GM18520 (cell line): ENCODE results near the gene NUBPL.
A peak's percentile ranks its signal among the peaks of the same experiment; 100 is the strongest.

ENCODE experiments used
- ATAC-seq: cut with Tn5 transposase; IDR thresholded peaks from one replicate; pipeline ENCODE4 v1.9.1; 2021; ENCODE audit not compliant: unreplicated experiment

NUBPL gene

GRCh38 chr14:31561155-31561846 lies at the start of gene NUBPL:
Gene NUBPL, plus strand, starts transcription at chr14:31561404. Its CDS starts 36 bp downstream, at chr14:31561440.
- peak; percentile 94 for ATAC-seq

GRCh38 chr14:31527087-31527486 lies 34.1 kb upstream of the NUBPL start:
- ATAC-seq, result no peak

- no peak for ATAC-seq
Measured at GRCh38 chr14:31527546-31527945, 33.7 kb upstream of the NUBPL start.

GRCh38 chr14:31529053-31529452 lies 32.2 kb upstream of the NUBPL start:
- no peak for ATAC-seq

GRCh38 chr14:31530136-31530535 lies 31.1 kb upstream of the NUBPL start:
- no peak for ATAC-seq

GRCh38 chr14:31536201-31536960 lies 24.8 kb upstream of the NUBPL start:
- no peak for ATAC-seq

GRCh38 chr14:31541702-31542101 lies 19.5 kb upstream of the NUBPL start:
- no peak for ATAC-seq

- no peak for ATAC-seq
Measured at GRCh38 chr14:31543969-31544799, 17.0 kb upstream of the NUBPL start.

GRCh38 chr14:31544816-31545215 lies 16.4 kb upstream of the NUBPL start:
- ATAC-seq, result no peak

GRCh38 chr14:31545328-31545727 lies 15.9 kb upstream of the NUBPL start:
- ATAC-seq, result no peak

GRCh38 chr14:31549817-31550216 lies 11.4 kb upstream of the NUBPL start:
- ATAC-seq, result no peak

GRCh38 chr14:31550589-31550988 lies 10.6 kb upstream of the NUBPL start:
- no peak for ATAC-seq

GRCh38 chr14:31556191-31556590 lies 5.0 kb upstream of the NUBPL start:
- no peak for ATAC-seq

GRCh38 chr14:31559939-31560338 lies 1.3 kb upstream of the NUBPL start:
- no peak for ATAC-seq

GRCh38 chr14:31560759-31561154 lies 447 bp upstream of the NUBPL start:
- ATAC-seq, result no peak

GRCh38 chr14:31564194-31564593 lies 3.0 kb downstream of the NUBPL start:
- no peak for ATAC-seq

- ATAC-seq, result no peak
Measured at GRCh38 chr14:31566456-31566855, 5.3 kb downstream of the NUBPL start.

GRCh38 chr14:31567655-31568054 lies 6.5 kb downstream of the NUBPL start:
- no peak for ATAC-seq

- no peak for ATAC-seq
Measured at GRCh38 chr14:31568161-31568560, 7.0 kb downstream of the NUBPL start.

GRCh38 chr14:31568671-31569070 lies 7.5 kb downstream of the NUBPL start:
- ATAC-seq, result no peak

- no peak for ATAC-seq
Measured at GRCh38 chr14:31572955-31573354, 11.8 kb downstream of the NUBPL start.

GRCh38 chr14:31576949-31577348 lies 15.7 kb downstream of the NUBPL start:
- no peak for ATAC-seq
